ENCODE data around the gene HCFC1.

The HCFC1 gene

GRCh38 chrX:153951683-153952372 lies 19.8 kb downstream of the HCFC1 start:
- H3K9ac ChIP-seq (ENCODE audit: low read depth, low read length): no peak overlapping the region
- H3K9me3 ChIP-seq (replicated peaks; ENCODE audit: low read length): no peaks in the 10 kb centered on the region
- peaks cover 72% of the 10 kb centered on the region for H3K36me3 ChIP-seq (ENCODE audit: insufficient read depth, low read length)
- no peak overlapping the region for H3K4me2 ChIP-seq (ENCODE audit: low read length)
- peaks cover 3% of the 10 kb centered on the region for H3K4me1 ChIP-seq (ENCODE audit: control insufficient read depth, insufficient read depth, low read length)
- no peak overlapping the region for H3K4me3 ChIP-seq (ENCODE audit: low read length)
- no peaks in the 10 kb centered on the region for H3K27me3 ChIP-seq (ENCODE audit: control insufficient read depth, insufficient read depth, low read length)

- H3K27me3 ChIP-seq (ENCODE audit: control insufficient read depth, insufficient read depth, low read length): no peaks in the 10 kb centered on the region
- no peak overlapping the region for H3K4me2 ChIP-seq (ENCODE audit: low read length)
- peaks cover 3% of the 10 kb centered on the region for H3K4me1 ChIP-seq (ENCODE audit: control insufficient read depth, insufficient read depth, low read length)
- H3K9ac ChIP-seq (ENCODE audit: low read depth, low read length): no peak overlapping the region
- H3K9me3 ChIP-seq (replicated peaks; ENCODE audit: low read length): no peaks in the 10 kb centered on the region
- no peak overlapping the region for H3K4me3 ChIP-seq (ENCODE audit: low read length)
- H3K36me3 ChIP-seq (ENCODE audit: insufficient read depth, low read length): peaks cover 62% of the 10 kb centered on the region
Measured at GRCh38 chrX:153950127-153950526, 21.5 kb downstream of the HCFC1 start.

- Histone ChIP-seq H3K4me2 (ENCODE audit: low read length) (no peak overlapping the region), H3K4me3 (ENCODE audit: low read length) (no peak overlapping the region), H3K36me3 (ENCODE audit: insufficient read depth, low read length) (peaks cover 55% of the 10 kb centered on the region), H3K9me3 (replicated peaks; ENCODE audit: low read length) (no peaks in the 10 kb centered on the region), H3K4me1 (ENCODE audit: control insufficient read depth, insufficient read depth, low read length) (peaks cover 3% of the 10 kb centered on the region), H3K27me3 (ENCODE audit: control insufficient read depth, insufficient read depth, low read length) (no peaks in the 10 kb centered on the region), H3K9ac (ENCODE audit: low read depth, low read length) (no peak overlapping the region)
Measured at GRCh38 chrX:153948847-153949805, 22.5 kb downstream of the HCFC1 start.

- Histone ChIP-seq H3K9ac (ENCODE audit: low read depth, low read length) (no peak overlapping the region), H3K36me3 (ENCODE audit: insufficient read depth, low read length) (peaks cover 50% of the 10 kb centered on the region), H3K4me2 (ENCODE audit: low read length) (no peak overlapping the region), H3K4me3 (ENCODE audit: low read length) (no peak overlapping the region), H3K9me3 (replicated peaks; ENCODE audit: low read length) (no peaks in the 10 kb centered on the region), H3K4me1 (ENCODE audit: control insufficient read depth, insufficient read depth, low read length) (no peaks in the 10 kb centered on the region), H3K27me3 (ENCODE audit: control insufficient read depth, insufficient read depth, low read length) (no peaks in the 10 kb centered on the region)
Measured at GRCh38 chrX:153948002-153948466, 23.6 kb downstream of the HCFC1 start.

- Histone ChIP-seq H3K27me3 (ENCODE audit: control insufficient read depth, insufficient read depth, low read length) (no peaks in the 10 kb centered on the region), H3K4me1 (ENCODE audit: control insufficient read depth, insufficient read depth, low read length) (no peaks in the 10 kb centered on the region), H3K4me2 (ENCODE audit: low read length) (no peak overlapping the region), H3K4me3 (ENCODE audit: low read length) (no peak overlapping the region), H3K36me3 (ENCODE audit: insufficient read depth, low read length) (peaks cover 41% of the 10 kb centered on the region), H3K9me3 (replicated peaks; ENCODE audit: low read length) (no peaks in the 10 kb centered on the region), H3K9ac (ENCODE audit: low read depth, low read length) (no peak overlapping the region)
Measured at GRCh38 chrX:153947009-153947769, 24.4 kb downstream of the HCFC1 start.

GRCh38 chrX:153945956-153946943 lies 25.4 kb downstream of the HCFC1 start:
- Histone ChIP-seq H3K9ac (ENCODE audit: low read depth, low read length) (no peak overlapping the region), H3K4me2 (ENCODE audit: low read length) (no peak overlapping the region), H3K4me1 (ENCODE audit: control insufficient read depth, insufficient read depth, low read length) (no peaks in the 10 kb centered on the region), H3K9me3 (replicated peaks; ENCODE audit: low read length) (no peaks in the 10 kb centered on the region), H3K27me3 (ENCODE audit: control insufficient read depth, insufficient read depth, low read length) (no peaks in the 10 kb centered on the region), H3K4me3 (ENCODE audit: low read length) (no peak overlapping the region), H3K36me3 (ENCODE audit: insufficient read depth, low read length) (peaks cover 32% of the 10 kb centered on the region)

GRCh38 chrX:153944800-153945150 lies 26.8 kb downstream of the HCFC1 start:
- H3K4me2 ChIP-seq (ENCODE audit: low read length): no peak overlapping the region
- H3K9ac ChIP-seq (ENCODE audit: low read depth, low read length): no peak overlapping the region
- H3K9me3 ChIP-seq (replicated peaks; ENCODE audit: low read length): no peaks in the 10 kb centered on the region
- no peaks in the 10 kb centered on the region for H3K4me1 ChIP-seq (ENCODE audit: control insufficient read depth, insufficient read depth, low read length)
- H3K27me3 ChIP-seq (ENCODE audit: control insufficient read depth, insufficient read depth, low read length): no peaks in the 10 kb centered on the region
- peaks cover 17% of the 10 kb centered on the region for H3K36me3 ChIP-seq (ENCODE audit: insufficient read depth, low read length)
- H3K4me3 ChIP-seq (ENCODE audit: low read length): no peak overlapping the region

GRCh38 chrX:153944140-153944799 lies 27.3 kb downstream of the HCFC1 start, which contains the start of gene RENBP:
RENBP (minus strand) TSS chrX:153944643; CDS start chrX:153944610, 33 bp downstream.
- peaks cover 12% of the 10 kb centered on the region for H3K36me3 ChIP-seq (ENCODE audit: insufficient read depth, low read length)
- H3K9me3 ChIP-seq (replicated peaks; ENCODE audit: low read length): no peaks in the 10 kb centered on the region
- H3K9ac ChIP-seq (ENCODE audit: low read depth, low read length): no peak within 1 kb of the TSS
- H3K4me2 ChIP-seq (ENCODE audit: low read length): no peak within 1 kb of the TSS
- no peaks in the 10 kb centered on the region for H3K27me3 ChIP-seq (ENCODE audit: control insufficient read depth, insufficient read depth, low read length)
- no peak within 1 kb of the TSS for H3K4me3 ChIP-seq (ENCODE audit: low read length)
- H3K4me1 ChIP-seq (ENCODE audit: control insufficient read depth, insufficient read depth, low read length): no peaks in the 10 kb centered on the region

- Histone ChIP-seq H3K27me3 (ENCODE audit: control insufficient read depth, insufficient read depth, low read length) (no peaks in the 10 kb centered on the region), H3K4me3 (ENCODE audit: low read length) (no peak overlapping the region), H3K9me3 (replicated peaks; ENCODE audit: low read length) (no peaks in the 10 kb centered on the region), H3K4me2 (ENCODE audit: low read length) (no peak overlapping the region), H3K9ac (ENCODE audit: low read depth, low read length) (no peak overlapping the region), H3K4me1 (ENCODE audit: control insufficient read depth, insufficient read depth, low read length) (no peaks in the 10 kb centered on the region), H3K36me3 (ENCODE audit: insufficient read depth, low read length) (peaks cover 4% of the 10 kb centered on the region)
Measured at GRCh38 chrX:153941336-153942252, 30.0 kb downstream of the HCFC1 start.

All from skeletal muscle satellite cell (primary cell).